OCI-LY1 (cell line): ENCODE results near the gene CACNA1I.

Experiments used
- H2AFZ ChIP-seq: fragments of 200-600 bp; sonication (generic), shearing (Covaris generic); 2 replicates; pipeline ENCODE4 v1.6.0; 2014; ENCODE audit warnings: antibody characterized with exemption, mild to moderate bottlenecking, low read length
- H3F3A ChIP-seq: fragments of 200-600 bp; sonication (generic), shearing (Covaris generic); 2 replicates; pipeline ENCODE4 v1.6.0; 2014; ENCODE audit warnings: mild to moderate bottlenecking, antibody characterized with exemption, low read length, moderate library complexity; ENCODE audit not compliant: insufficient read depth
- H3K27ac ChIP-seq: fragments of 200-600 bp; sonication (generic); 2 replicates; pipeline ENCODE4 v1.5.1; 2014; ENCODE audit warnings: low read length, mixed run types, mild to moderate bottlenecking, low read depth; ENCODE audit not compliant: poor library complexity, severe bottlenecking
- H3K27me3 ChIP-seq: fragments of 200-600 bp; sonication (generic); 2 replicates; pipeline ENCODE4 v1.6.0; 2014; ENCODE audit warnings: antibody characterized with exemption, mild to moderate bottlenecking, low read length, moderate library complexity; ENCODE audit not compliant: insufficient read depth
- H3K36me3 ChIP-seq: fragments of 200-600 bp; sonication (generic); 2 replicates; pipeline ENCODE4 v1.6.1; 2014; ENCODE audit warnings: mild to moderate bottlenecking, antibody characterized with exemption, low read length, moderate library complexity, mixed read lengths; ENCODE audit not compliant: insufficient read depth
- H3K4me1 ChIP-seq: fragments of 200-600 bp; sonication (generic); 2 replicates; pipeline ENCODE4 v1.5.1; 2014; ENCODE audit warnings: mild to moderate bottlenecking, low read length, moderate library complexity; ENCODE audit not compliant: insufficient read depth, severe bottlenecking
- H3K4me2 ChIP-seq: fragments of 200-600 bp; sonication (generic), shearing (Covaris generic); 2 replicates; pipeline ENCODE4 v1.6.1; 2014; ENCODE audit warnings: low read length
- H3K4me3 ChIP-seq: fragments of 200-600 bp; sonication (generic); 2 replicates; pipeline ENCODE4 v1.5.1; 2014; ENCODE audit warnings: low read length, low read depth, mild to moderate bottlenecking, mixed read lengths; ENCODE audit not compliant: poor library complexity, severe bottlenecking
- H3K79me2 ChIP-seq: fragments of 200-600 bp; shearing (Covaris generic); 2 replicates; pipeline ENCODE4 v1.6.1; 2016; ENCODE audit warnings: mixed run types, low read length, mixed read lengths; ENCODE audit not compliant: insufficient read depth
- H3K9ac ChIP-seq: fragments of 200-600 bp; sonication (generic), shearing (Covaris generic); 2 replicates; pipeline ENCODE4 v1.6.1; 2014; ENCODE audit warnings: mild to moderate bottlenecking, low read length, mixed read lengths
- H3K9me2 ChIP-seq: fragments of 200-600 bp; sonication (generic), shearing (Covaris generic); 2 replicates; pipeline ENCODE4 v1.6.1; 2014; ENCODE audit warnings: low read depth, mild to moderate bottlenecking, low read length, mixed read lengths
- H3K9me3 ChIP-seq: fragments of 200-600 bp; shearing (Covaris generic); 2 replicates; pipeline ENCODE4 v1.6.1; 2014; ENCODE audit warnings: low read length, mixed read lengths
- H4K20me1 ChIP-seq: fragments of 200-600 bp; sonication (generic), shearing (Covaris generic); 2 replicates; pipeline ENCODE4 v1.6.0; 2016; ENCODE audit warnings: mild to moderate bottlenecking, low read length; ENCODE audit not compliant: insufficient read depth
- CTCF ChIP-seq: fragments of 200-600 bp; sonication (generic), shearing (Covaris generic); IDR thresholded peaks from 2 replicates; pipeline ENCODE4 v1.5.1; 2017; ENCODE audit warnings: mild to moderate bottlenecking, antibody characterized with exemption, low read length, moderate library complexity, mixed read lengths
- EZH2 ChIP-seq: fragments of 200-600 bp; sonication (generic), shearing (Covaris generic); IDR thresholded peaks from 2 replicates; pipeline ENCODE4 v1.8.0; 2017; ENCODE audit warnings: borderline replicate concordance, mixed run types, mild to moderate bottlenecking, antibody characterized with exemption, low read length, moderate library complexity, mixed read lengths

CACNA1I gene

GRCh38 chr22:39706376-39707140 lies 136.0 kb downstream of the CACNA1I start:
- Histone ChIP-seq H3K4me1 (no peaks in the 10 kb centered on the region), H3F3A (no peaks in the 10 kb centered on the region), H3K36me3 (no peaks in the 10 kb centered on the region), H2AFZ (no peak overlapping the region), H4K20me1 (no peaks in the 10 kb centered on the region), H3K4me2 (no peak overlapping the region), H3K79me2 (no peaks in the 10 kb centered on the region), H3K9me3 (no peaks in the 10 kb centered on the region), H3K27me3 (peaks cover 13% of the 10 kb centered on the region; the same call in 1 of the 2 replicates), H3K4me3 (no peak overlapping the region), H3K27ac (no peak overlapping the region), H3K9ac (no peak overlapping the region), H3K9me2 (no peaks in the 10 kb centered on the region)
- TF ChIP-seq CTCF, result no peak
- TF ChIP-seq EZH2, result no peak

GRCh38 chr22:39707351-39707750 lies 136.8 kb downstream of the CACNA1I start:
- Histone ChIP-seq H3K4me1 (no peaks in the 10 kb centered on the region), H3F3A (no peaks in the 10 kb centered on the region), H4K20me1 (no peaks in the 10 kb centered on the region), H3K27me3 (peaks cover 13% of the 10 kb centered on the region; the same call in 1 of the 2 replicates), H3K4me2 (no peak overlapping the region), H3K9me3 (no peaks in the 10 kb centered on the region), H3K36me3 (no peaks in the 10 kb centered on the region), H3K4me3 (no peak overlapping the region), H3K79me2 (no peaks in the 10 kb centered on the region), H3K27ac (no peak overlapping the region), H2AFZ (no peak overlapping the region), H3K9ac (no peak overlapping the region), H3K9me2 (no peaks in the 10 kb centered on the region)
- TF ChIP-seq CTCF, result no peak

GRCh38 chr22:39707816-39708215 lies 137.3 kb downstream of the CACNA1I start:
- Histone ChIP-seq H3K27ac (no peak overlapping the region), H3K4me1 (no peaks in the 10 kb centered on the region), H3K4me3 (no peak overlapping the region), H4K20me1 (no peaks in the 10 kb centered on the region), H3K27me3 (peaks cover 13% of the 10 kb centered on the region; the same call in 1 of the 2 replicates), H3K9ac (no peak overlapping the region), H2AFZ (no peak overlapping the region), H3F3A (no peaks in the 10 kb centered on the region), H3K36me3 (no peaks in the 10 kb centered on the region), H3K9me2 (no peaks in the 10 kb centered on the region), H3K4me2 (no peak overlapping the region), H3K79me2 (no peaks in the 10 kb centered on the region), H3K9me3 (no peaks in the 10 kb centered on the region)
- no peak for TF ChIP-seq CTCF
- no peak for TF ChIP-seq EZH2
